ENCODE data around the gene ATP6V1F.

The ATP6V1F gene

DNA sequence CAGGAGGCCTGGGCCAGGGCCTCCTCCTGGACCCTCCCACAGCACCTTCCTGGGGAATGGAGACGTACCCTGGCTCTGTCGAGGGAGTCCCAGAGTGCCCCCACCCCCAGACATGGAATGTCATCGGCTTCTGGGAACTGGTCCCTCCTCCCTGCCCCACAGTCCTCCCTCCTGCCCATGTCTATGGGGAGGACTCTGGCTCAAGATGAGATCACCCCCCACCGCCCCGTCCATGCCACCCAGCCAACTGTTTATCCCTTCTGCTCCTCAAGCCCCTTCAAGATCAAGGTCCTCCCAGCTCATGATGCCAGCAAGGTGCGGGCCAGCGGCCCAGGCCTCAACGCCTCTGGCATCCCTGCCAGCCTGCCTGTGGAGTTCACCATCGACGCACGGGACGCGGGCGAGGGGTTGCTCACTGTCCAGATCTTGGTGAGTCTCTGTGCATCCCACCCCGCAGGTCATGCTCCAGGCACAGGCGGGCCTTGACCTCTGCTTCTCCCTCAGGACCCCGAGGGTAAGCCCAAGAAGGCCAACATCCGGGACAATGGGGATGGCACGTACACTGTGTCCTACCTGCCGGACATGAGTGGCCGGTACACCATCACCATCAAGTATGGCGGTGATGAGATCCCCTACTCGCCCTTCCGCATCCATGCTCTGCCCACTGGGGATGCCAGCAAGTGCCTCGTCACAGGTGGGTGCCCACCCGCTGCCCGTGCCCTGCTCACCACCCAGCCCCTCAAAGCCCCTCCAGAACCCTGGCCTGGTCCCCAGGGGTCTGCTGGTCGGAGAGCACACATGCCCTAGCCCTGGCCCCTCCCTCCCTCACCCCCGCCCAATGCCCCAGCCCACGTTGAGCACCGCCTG lies 14.1 kb upstream of the ATP6V1F start:
- Histone ChIP-seq H3K27ac (ENCODE audit: poor library complexity, severe bottlenecking) (no peak overlapping the region), H3K27me3 (ENCODE audit: insufficient read depth, poor library complexity, severe bottlenecking) (no peaks in the 10 kb centered on the region)

DNA sequence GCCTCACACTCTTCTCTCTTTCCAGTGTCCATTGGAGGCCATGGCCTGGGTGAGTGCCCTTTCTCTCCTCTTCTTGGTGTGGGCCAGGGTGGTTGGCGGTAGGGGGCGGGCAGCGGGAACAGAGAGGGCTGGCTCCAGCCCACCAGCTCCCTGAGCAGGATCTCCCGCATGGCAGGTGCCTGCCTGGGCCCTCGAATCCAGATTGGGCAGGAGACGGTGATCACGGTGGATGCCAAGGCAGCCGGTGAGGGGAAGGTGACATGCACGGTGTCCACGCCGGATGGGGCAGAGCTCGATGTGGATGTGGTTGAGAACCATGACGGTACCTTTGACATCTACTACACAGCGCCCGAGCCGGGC lies 13.5 kb upstream of the ATP6V1F start:
- H3K36me3 ChIP-seq (ENCODE audit: low read depth), result no peaks in the 10 kb centered on the region
- no peaks in the 10 kb centered on the region for H3K4me1 ChIP-seq (ENCODE audit: insufficient read depth, poor library complexity, severe bottlenecking)
- ATAC-seq (ENCODE audit: low read depth) (no peak), DNase-seq (ENCODE audit: low spot score) (no peak)
- H3K27ac ChIP-seq (ENCODE audit: poor library complexity, severe bottlenecking), result no peak overlapping the region
- TF ChIP-seq, protein P1, sequence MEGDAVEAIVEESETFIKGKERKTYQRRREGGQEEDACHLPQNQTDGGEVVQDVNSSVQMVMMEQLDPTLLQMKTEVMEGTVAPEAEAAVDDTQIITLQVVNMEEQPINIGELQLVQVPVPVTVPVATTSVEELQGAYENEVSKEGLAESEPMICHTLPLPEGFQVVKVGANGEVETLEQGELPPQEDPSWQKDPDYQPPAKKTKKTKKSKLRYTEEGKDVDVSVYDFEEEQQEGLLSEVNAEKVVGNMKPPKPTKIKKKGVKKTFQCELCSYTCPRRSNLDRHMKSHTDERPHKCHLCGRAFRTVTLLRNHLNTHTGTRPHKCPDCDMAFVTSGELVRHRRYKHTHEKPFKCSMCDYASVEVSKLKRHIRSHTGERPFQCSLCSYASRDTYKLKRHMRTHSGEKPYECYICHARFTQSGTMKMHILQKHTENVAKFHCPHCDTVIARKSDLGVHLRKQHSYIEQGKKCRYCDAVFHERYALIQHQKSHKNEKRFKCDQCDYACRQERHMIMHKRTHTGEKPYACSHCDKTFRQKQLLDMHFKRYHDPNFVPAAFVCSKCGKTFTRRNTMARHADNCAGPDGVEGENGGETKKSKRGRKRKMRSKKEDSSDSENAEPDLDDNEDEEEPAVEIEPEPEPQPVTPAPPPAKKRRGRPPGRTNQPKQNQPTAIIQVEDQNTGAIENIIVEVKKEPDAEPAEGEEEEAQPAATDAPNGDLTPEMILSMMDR (IDR thresholded peaks at IDR 0.05; ENCODE audit: poor library complexity, severe bottlenecking), result no peak
- no peak overlapping the region for H3K4me3 ChIP-seq (ENCODE audit: severe bottlenecking)
- H3K27me3 ChIP-seq (ENCODE audit: insufficient read depth, poor library complexity, severe bottlenecking), result no peaks in the 10 kb centered on the region
- no peaks in the 10 kb centered on the region for H3K9me3 ChIP-seq (ENCODE audit: severe bottlenecking)

More for the DNA sequence above, 14.1 kb upstream of the ATP6V1F start:
- DNase-seq (ENCODE audit: low spot score), result no peak
- no peak for ATAC-seq (ENCODE audit: low read depth)
- Histone ChIP-seq H3K4me3 (ENCODE audit: severe bottlenecking) (no peak overlapping the region), H3K4me1 (ENCODE audit: insufficient read depth, poor library complexity, severe bottlenecking) (no peaks in the 10 kb centered on the region), H3K9me3 (ENCODE audit: severe bottlenecking) (no peaks in the 10 kb centered on the region), H3K36me3 (ENCODE audit: low read depth) (no peaks in the 10 kb centered on the region)
- TF ChIP-seq, protein P1 (IDR thresholded peaks at IDR 0.05; ENCODE audit: poor library complexity, severe bottlenecking), result no peak

DNA sequence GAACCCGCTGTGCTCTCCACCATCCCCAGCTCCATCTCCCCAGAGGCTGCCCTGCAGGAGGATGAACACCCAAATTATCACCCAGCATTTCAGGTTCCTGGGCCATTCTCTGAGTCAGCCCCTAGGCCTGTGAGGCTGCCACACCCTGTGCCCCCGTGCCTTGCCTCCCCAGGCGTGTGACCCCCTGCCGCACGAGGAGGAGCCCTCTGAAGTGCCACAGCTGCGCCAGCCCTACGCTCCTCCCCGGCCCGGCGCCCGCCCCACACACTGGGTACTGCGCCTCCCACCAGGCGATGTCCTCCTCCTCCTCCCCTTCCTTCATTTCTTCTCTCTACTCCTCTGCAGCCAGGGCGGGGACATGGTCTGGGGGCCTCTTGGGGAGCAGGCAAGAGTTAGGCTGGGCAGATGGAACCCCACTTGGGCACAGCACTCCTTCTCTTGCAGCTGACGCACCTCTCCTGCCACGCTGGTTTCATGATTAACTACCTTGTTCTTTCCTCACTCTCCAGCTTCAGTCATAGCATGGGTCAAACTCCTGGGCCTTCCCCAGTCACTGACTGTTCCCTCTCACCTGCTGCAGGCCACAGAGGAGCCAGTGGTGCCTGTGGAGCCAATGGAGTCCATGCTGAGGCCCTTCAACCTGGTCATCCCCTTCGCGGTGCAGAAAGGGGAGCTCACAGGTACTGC lies 12.7 kb upstream of the ATP6V1F start:
- no peak overlapping the region for H3K27ac ChIP-seq (ENCODE audit: poor library complexity, severe bottlenecking)
- no peaks in the 10 kb centered on the region for H3K4me1 ChIP-seq (ENCODE audit: insufficient read depth, poor library complexity, severe bottlenecking)
- no peaks in the 10 kb centered on the region for H3K9me3 ChIP-seq (ENCODE audit: severe bottlenecking)
- ATAC-seq (ENCODE audit: low read depth) (no peak), DNase-seq (ENCODE audit: low spot score) (no peak)
- H3K4me3 ChIP-seq (ENCODE audit: severe bottlenecking), result no peak overlapping the region
- H3K36me3 ChIP-seq (ENCODE audit: low read depth), result no peaks in the 10 kb centered on the region
- TF ChIP-seq, protein P1 (IDR thresholded peaks at IDR 0.05; ENCODE audit: poor library complexity, severe bottlenecking), result no peak
- H3K27me3 ChIP-seq (ENCODE audit: insufficient read depth, poor library complexity, severe bottlenecking), result no peaks in the 10 kb centered on the region

DNA sequence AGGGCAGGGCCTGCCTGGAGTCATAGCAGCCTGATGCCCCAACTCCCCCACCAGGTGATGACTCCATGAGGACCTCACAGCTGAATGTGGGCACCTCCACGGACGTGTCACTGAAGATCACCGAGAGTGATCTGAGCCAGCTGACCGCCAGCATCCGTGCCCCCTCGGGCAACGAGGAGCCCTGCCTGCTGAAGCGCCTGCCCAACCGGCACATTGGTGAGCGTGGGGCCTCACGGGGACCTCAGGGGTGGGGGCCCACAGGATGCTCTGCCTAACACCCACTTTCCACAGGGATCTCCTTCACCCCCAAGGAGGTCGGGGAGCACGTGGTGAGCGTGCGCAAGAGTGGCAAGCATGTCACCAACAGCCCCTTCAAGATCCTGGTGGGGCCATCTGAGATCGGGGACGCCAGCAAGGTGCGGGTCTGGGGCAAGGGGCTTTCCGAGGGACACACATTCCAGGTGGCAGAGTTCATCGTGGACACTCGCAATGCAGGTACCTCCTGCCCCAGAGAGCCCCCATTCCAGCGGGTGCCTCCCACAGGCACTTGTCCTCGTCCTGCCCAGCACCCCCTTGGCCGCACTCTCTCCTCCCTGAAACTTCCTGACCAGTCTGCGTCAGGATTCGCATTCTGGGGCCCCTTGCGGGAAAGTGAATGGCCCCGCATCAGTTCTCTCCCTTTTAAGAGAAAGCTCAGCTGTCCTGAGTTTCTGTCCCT lies 10.0 kb upstream of the ATP6V1F start:
- DNase-seq (ENCODE audit: low spot score) (no peak), ATAC-seq (ENCODE audit: low read depth) (no peak)
- Histone ChIP-seq H3K4me1 (ENCODE audit: insufficient read depth, poor library complexity, severe bottlenecking) (no peaks in the 10 kb centered on the region), H3K27me3 (ENCODE audit: insufficient read depth, poor library complexity, severe bottlenecking) (no peaks in the 10 kb centered on the region), H3K4me3 (ENCODE audit: severe bottlenecking) (no peak overlapping the region), H3K9me3 (ENCODE audit: severe bottlenecking) (no peaks in the 10 kb centered on the region), H3K36me3 (ENCODE audit: low read depth) (no peaks in the 10 kb centered on the region), H3K27ac (ENCODE audit: poor library complexity, severe bottlenecking) (no peak overlapping the region)
- TF ChIP-seq, protein P1 (IDR thresholded peaks at IDR 0.05; ENCODE audit: poor library complexity, severe bottlenecking), result no peak
